Tibial artery (tissue), 4 donors: ENCODE measurements around the gene SCAMP1.

Experiments used
- DNase-seq, 2 donors: peaks; one replicate each; pipeline ENCODE4 v3.0.0-alpha.2; 2019
- H3K27ac ChIP-seq, 2 donors: fragments of 200-600 bp; sonication (generic) in 1 of 2; 1 replicate in 1 of 2; 2 replicates in 1 of 2; pipeline ENCODE4 v1.5.1; 2018 to 2019; ENCODE audit warnings: mild to moderate bottlenecking in 1 of 2
- H3K27me3 ChIP-seq, 2 donors: fragments of 200-600 bp; sonication (generic) in 1 of 2; one replicate each; pipeline versions ENCODE4 v1.5.1 to v1.6.0; 2016 to 2019
- H3K36me3 ChIP-seq, 3 donors: fragments of 200-600 bp; sonication (generic) in 2 of 3; one replicate each; pipeline ENCODE4 v1.5.1; 2016 to 2019; ENCODE audit warnings: mild to moderate bottlenecking in 2 of 3
- H3K4me1 ChIP-seq, 4 donors: fragments of 200-600 bp; sonication (generic) in 2 of 4; 1 replicate in 3 of 4; 2 replicates in 1 of 4; pipeline ENCODE4 v1.5.1; 2016 to 2019
- H3K4me3 ChIP-seq, 2 donors: fragments of 200-600 bp; sonication (generic) in 1 of 2; 1 replicate in 1 of 2; 2 replicates in 1 of 2; pipeline ENCODE4 v1.5.1; 2018 to 2019; ENCODE audit warnings: mild to moderate bottlenecking in 2 of 2
- H3K9me3 ChIP-seq, 3 donors: fragments of 200-600 bp; sonication (generic) in 1 of 3; one replicate each; pipeline ENCODE4 v1.5.1; 2016 to 2019
- CTCF ChIP-seq, 2 experiments: fragments of 200-600 bp in 1 of 2; fragments of 450-650 bp in 1 of 2; IDR thresholded peaks; one replicate each; pipeline ENCODE4 v1.5.1; 2017 to 2019; ENCODE audit warnings: antibody characterized with exemption in 2 of 2, mild to moderate bottlenecking in 1 of 2, moderate library complexity in 1 of 2
- intact Hi-C: fragments of 100-400 bp; cut with DNase I; formaldehyde crosslinking; loops from one replicate; pipeline ENCODE4 v1.15.0; 2023; ENCODE audit warnings: low total_unique reads

SCAMP1 gene

GRCh38 chr5:78335976-78336375 is 24.4 kb upstream of the SCAMP1 start:
- Histone ChIP-seq H3K9me3 (peaks cover 0 to 15% (median 5%) of the 10 kb centered on the region in 3 donors), H3K4me1 (no peaks in the 10 kb centered on the region), H3K4me3 (no peak overlapping the region), H3K27ac (no peak overlapping the region), H3K27me3 (no peaks in the 10 kb centered on the region), H3K36me3 (no peaks in the 10 kb centered on the region)
- no peak for TF ChIP-seq CTCF (IDR thresholded peaks at IDR 0.05)
- intact Hi-C loops, result no loop called here
- DNase-seq, result no peak

- H3K36me3 ChIP-seq, result no peaks in the 10 kb centered on the region
- no peak for DNase-seq
- no peak overlapping the region for H3K4me3 ChIP-seq
- no peaks in the 10 kb centered on the region for H3K27me3 ChIP-seq
- peaks cover 0 to 15% (median 5%) of the 10 kb centered on the region in 3 donors for H3K9me3 ChIP-seq
- intact Hi-C loops, result no loop called here
- H3K4me1 ChIP-seq, result no peaks in the 10 kb centered on the region
- no peak for TF ChIP-seq CTCF (IDR thresholded peaks at IDR 0.05)
- H3K27ac ChIP-seq, result no peak overlapping the region
Observed at GRCh38 chr5:78336698-78337097, 23.7 kb upstream of the SCAMP1 start.

- Histone ChIP-seq H3K27ac (no peak overlapping the region), H3K4me3 (no peak overlapping the region), H3K27me3 (no peaks in the 10 kb centered on the region), H3K36me3 (no peaks in the 10 kb centered on the region), H3K9me3 (peaks cover 0 to 15% (median 5%) of the 10 kb centered on the region in 3 donors), H3K4me1 (no peaks in the 10 kb centered on the region)
- no peak for DNase-seq
- intact Hi-C loops, result no loop called here
- TF ChIP-seq CTCF (IDR thresholded peaks at IDR 0.05), result no peak
Observed at GRCh38 chr5:78339617-78340436, 20.6 kb upstream of the SCAMP1 start.

GRCh38 chr5:78341440-78341839 is 19.0 kb upstream of the SCAMP1 start:
- TF ChIP-seq CTCF (IDR thresholded peaks at IDR 0.05), result no peak
- H3K27ac ChIP-seq, result no peak overlapping the region
- DNase-seq, result no peak

GRCh38 chr5:78345485-78345884 is 14.9 kb upstream of the SCAMP1 start:
- intact Hi-C loops, result no loop called here
- no peaks in the 10 kb centered on the region for H3K36me3 ChIP-seq
- no peaks in the 10 kb centered on the region for H3K27me3 ChIP-seq
- DNase-seq, result no peak
- H3K4me1 ChIP-seq, result no peaks in the 10 kb centered on the region
- no peak for TF ChIP-seq CTCF (IDR thresholded peaks at IDR 0.05)
- H3K4me3 ChIP-seq, result no peak overlapping the region
- no peak overlapping the region for H3K27ac ChIP-seq
- H3K9me3 ChIP-seq, result no peaks in the 10 kb centered on the region

More at GRCh38 chr5:78341440-78341839, 19.0 kb upstream of the SCAMP1 start:
- Histone ChIP-seq H3K4me1 (no peaks in the 10 kb centered on the region), H3K9me3 (peaks cover 0 to 15% (median 5%) of the 10 kb centered on the region in 3 donors), H3K36me3 (no peaks in the 10 kb centered on the region), H3K4me3 (no peak overlapping the region), H3K27me3 (no peaks in the 10 kb centered on the region)
- intact Hi-C loops, result no loop called here
